ENCODE data around the gene GALNT15.

- TF ChIP-seq, protein P1, sequence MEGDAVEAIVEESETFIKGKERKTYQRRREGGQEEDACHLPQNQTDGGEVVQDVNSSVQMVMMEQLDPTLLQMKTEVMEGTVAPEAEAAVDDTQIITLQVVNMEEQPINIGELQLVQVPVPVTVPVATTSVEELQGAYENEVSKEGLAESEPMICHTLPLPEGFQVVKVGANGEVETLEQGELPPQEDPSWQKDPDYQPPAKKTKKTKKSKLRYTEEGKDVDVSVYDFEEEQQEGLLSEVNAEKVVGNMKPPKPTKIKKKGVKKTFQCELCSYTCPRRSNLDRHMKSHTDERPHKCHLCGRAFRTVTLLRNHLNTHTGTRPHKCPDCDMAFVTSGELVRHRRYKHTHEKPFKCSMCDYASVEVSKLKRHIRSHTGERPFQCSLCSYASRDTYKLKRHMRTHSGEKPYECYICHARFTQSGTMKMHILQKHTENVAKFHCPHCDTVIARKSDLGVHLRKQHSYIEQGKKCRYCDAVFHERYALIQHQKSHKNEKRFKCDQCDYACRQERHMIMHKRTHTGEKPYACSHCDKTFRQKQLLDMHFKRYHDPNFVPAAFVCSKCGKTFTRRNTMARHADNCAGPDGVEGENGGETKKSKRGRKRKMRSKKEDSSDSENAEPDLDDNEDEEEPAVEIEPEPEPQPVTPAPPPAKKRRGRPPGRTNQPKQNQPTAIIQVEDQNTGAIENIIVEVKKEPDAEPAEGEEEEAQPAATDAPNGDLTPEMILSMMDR (IDR thresholded peaks at IDR 0.05) = no peak
- TF ChIP-seq ZFX (IDR thresholded peaks at IDR 0.05; ENCODE audit: borderline replicate concordance) = no peak
Measured at GRCh38 chr3:16186086-16186485, 11.6 kb downstream of the GALNT15 start.

All from 22Rv1 (cell line).